Pons (tissue), 1 donor: ENCODE data around the gene ERP27.

Experiments used
- DNase-seq: peaks from one replicate; pipeline ENCODE4 v3.0.0-alpha.2; 2016; ENCODE audit warnings: low spot score

The ERP27 gene

GRCh38 chr12:14868916-14869506, 69.3 kb downstream of the ERP27 start:
- no peak for DNase-seq
